ENCODE results near the gene UNC13B.

- TF ChIP-seq POLR2AphosphoS5 (IDR thresholded peaks at IDR 0.05; ENCODE audit: low read depth, low read length) (no peak), POLR2A (IDR thresholded peaks at IDR 0.05; ENCODE audit: low read depth, low read length) (no peak), TAF1 (IDR thresholded peaks at IDR 0.05; ENCODE audit: borderline replicate concordance, low read depth, low read length) (no peak)
Measured at GRCh38 chr9:35211854-35212253, 50.0 kb downstream of the UNC13B start.

Measured in GM12892 (cell line).